Heart right ventricle (tissue), 16 donors: Measurements from ENCODE around the gene RFX1. TPM values are rescaled to one million over a fixed set of nuclear protein-coding genes. Genes with fewer than 3 reads are reported as not detected.

Experiments used
- ATAC-seq, 8 donors: fragments of 200-7000 bp; cut with Tn5 transposase; one replicate each; pipeline ENCODE4 v1.9.1; 2020; ENCODE audit warnings: mild to moderate bottlenecking in 8 of 8, moderate library complexity in 8 of 8, moderate number of reproducible peaks in 1 of 8
- DNase-seq, 2 donors: peaks; one replicate each; pipeline ENCODE4 v3.0.0-alpha.2; 2020
- H3K27ac ChIP-seq, 10 donors: fragments of 200-600 bp; sonication (generic) in 2 of 10; one replicate each; pipeline versions ENCODE4 v1.5.0 to v1.8.0; 2020 to 2022; ENCODE audit warnings: mild to moderate bottlenecking in 3 of 10
- H3K27me3 ChIP-seq, 7 donors: fragments of 200-600 bp; one replicate each; pipeline ENCODE4 v1.8.0; 2021 to 2022; ENCODE audit warnings: mild to moderate bottlenecking in 2 of 7
- H3K36me3 ChIP-seq, 9 donors: fragments of 200-600 bp; sonication (generic) in 1 of 9; one replicate each; pipeline versions ENCODE4 v1.5.0 to v1.8.0; 2020 to 2022; ENCODE audit warnings: mild to moderate bottlenecking in 2 of 9
- H3K4me1 ChIP-seq, 9 donors: fragments of 200-600 bp; sonication (generic) in 1 of 9; one replicate each; pipeline versions ENCODE4 v1.5.0 to v1.8.0; 2020 to 2022; ENCODE audit warnings: mild to moderate bottlenecking in 4 of 9
- H3K4me3 ChIP-seq, 10 donors: fragments of 200-600 bp; sonication (generic) in 2 of 10; one replicate each; pipeline versions ENCODE4 v1.5.0 to v1.8.0; 2020 to 2022; ENCODE audit warnings: mild to moderate bottlenecking in 7 of 10, moderate library complexity in 2 of 10
- H3K9me3 ChIP-seq, 11 donors: fragments of 200-600 bp in 10 of 11; sonication (generic) in 2 of 11; one replicate each; pipeline versions ENCODE4 v1.5.0 to v1.8.0; 2013 to 2022; ENCODE audit warnings: mild to moderate bottlenecking in 2 of 11, control low read depth in 1 of 11, moderate library complexity in 1 of 11
- WGBS, 2 donors: extraction: QIAGEN DNeasy Blood & Tissue Kit; methylation state at CpG; one replicate each; pipeline ENCODE4 v1.1.7; 2013; ENCODE audit warnings: inconsistent platforms in 1 of 2; 5-methylcytosine and 5-hydroxymethylcytosine counted together
- intact Hi-C, 10 donors: fragments of 100-400 bp; cut with DNase I; formaldehyde crosslinking; loops; one replicate each; pipeline versions ENCODE4 v1.11.1 to v1.14.2; 2022
- polyA plus RNA-seq, 2 donors: library from polyadenylated mRNA; stranded (reverse); fragments of 200-250 nt; gene quantifications; one replicate each; pipeline ENCODE4 v1.2.3, GENCODE V29; 2013
- total RNA-seq, 10 donors: library from RNA; stranded (reverse); fragmentation: NEBNext Ultra II Directional in 3 of 10; extraction: Animal tissue kit (Norgen Biotek cat#: 25700) in 3 of 10; gene quantifications; one replicate each; pipeline versions ENCODE4 v1.2.1 to v1.2.4, GENCODE V29; 2021 to 2023
- TF ChIP-seq, protein P1 (sequence below), 9 donors: fragments of 200-600 bp; sonication (generic) in 2 of 9; IDR thresholded peaks; one replicate each; pipeline versions ENCODE4 v1.5.0 to v1.8.0; 2021 to 2022; ENCODE audit warnings: antibody characterized with exemption in 9 of 9, mild to moderate bottlenecking in 5 of 9, moderate library complexity in 1 of 9
- donor health status: Arrhythmogenic right ventricular cardiomyopathy.
- donor health status: ischemic (EF 13 %, LVEDD 7.1; RV severe dilation, severe dysfunction).
- donor health status: healthy with polysubstance abuse.
- donor health status: DM: no; HTN: yes; CAD: no.
- donor health status: DM: no; HTN: no; CAD: no.
- donor health status: ischemic (EF 25% LVEDD 6.9; RV normal size, moderate dysfunction).
- donor health status: ischemic (EF 25% LVEDD 5.7; RV mildly dilated, moderate dysfunction).
- donor health status: healthy.
- donor health status: DM: yes; HTN: yes; CAD: no.
- donor health status: Ischemic cardiomyopathy.
- donor health status: ischemic (EF 35%, LVEDD 5.7; RV mildly dilated, moderate dysfunction).
- donor health status: nonischemic (EF 11% LVEDD 7.7; RV severe dilation, severe dysfunction).
- donor health status: DM: yes; HTN: yes; CAD: no.
- donor health status: PGD.
- donor health status: ischemic (EF 29% LVEDD 5.4; RV normal size, mild dysfunction).
- donor health status: nonischemic (EF 23%, LVEDD 6.1; RV moderate dilation, normal function).

Gene RFX1
- total and polyA plus RNA-seq, 12 donors = 2.7 to 15.8 (median 11.8) TPM

GRCh38 chr19:14000691-14001375, 5.3 kb downstream of the RFX1 start:
- intact Hi-C loops = loop anchor here in 2 of 10 donors (10.0 kb wide), 1 partner anchor 46 kb away; the partner anchor contains the start of gene DCAF15 (in 2 of the 2)
- H3K4me3 ChIP-seq = no peak overlapping the region
- 87 to 88% methylated on average over 13 of the region's 13 CpGs for WGBS, 2 donors
- TF ChIP-seq, protein P1, sequence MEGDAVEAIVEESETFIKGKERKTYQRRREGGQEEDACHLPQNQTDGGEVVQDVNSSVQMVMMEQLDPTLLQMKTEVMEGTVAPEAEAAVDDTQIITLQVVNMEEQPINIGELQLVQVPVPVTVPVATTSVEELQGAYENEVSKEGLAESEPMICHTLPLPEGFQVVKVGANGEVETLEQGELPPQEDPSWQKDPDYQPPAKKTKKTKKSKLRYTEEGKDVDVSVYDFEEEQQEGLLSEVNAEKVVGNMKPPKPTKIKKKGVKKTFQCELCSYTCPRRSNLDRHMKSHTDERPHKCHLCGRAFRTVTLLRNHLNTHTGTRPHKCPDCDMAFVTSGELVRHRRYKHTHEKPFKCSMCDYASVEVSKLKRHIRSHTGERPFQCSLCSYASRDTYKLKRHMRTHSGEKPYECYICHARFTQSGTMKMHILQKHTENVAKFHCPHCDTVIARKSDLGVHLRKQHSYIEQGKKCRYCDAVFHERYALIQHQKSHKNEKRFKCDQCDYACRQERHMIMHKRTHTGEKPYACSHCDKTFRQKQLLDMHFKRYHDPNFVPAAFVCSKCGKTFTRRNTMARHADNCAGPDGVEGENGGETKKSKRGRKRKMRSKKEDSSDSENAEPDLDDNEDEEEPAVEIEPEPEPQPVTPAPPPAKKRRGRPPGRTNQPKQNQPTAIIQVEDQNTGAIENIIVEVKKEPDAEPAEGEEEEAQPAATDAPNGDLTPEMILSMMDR (IDR thresholded peaks at IDR 0.05) = no peak
- no peaks in the 10 kb centered on the region for H3K27me3 ChIP-seq
- DNase-seq = no peak
- peaks cover 11 to 46% (median 34%) of the 10 kb centered on the region in 9 donors for H3K4me1 ChIP-seq
- H3K27ac ChIP-seq = no peak overlapping the region
- H3K36me3 ChIP-seq = peaks cover 0 to 26% (median 0%) of the 10 kb centered on the region in 9 donors
- ATAC-seq = no peak
- peaks cover 0 to 10% (median 7%) of the 10 kb centered on the region in 11 donors for H3K9me3 ChIP-seq

DNA sequence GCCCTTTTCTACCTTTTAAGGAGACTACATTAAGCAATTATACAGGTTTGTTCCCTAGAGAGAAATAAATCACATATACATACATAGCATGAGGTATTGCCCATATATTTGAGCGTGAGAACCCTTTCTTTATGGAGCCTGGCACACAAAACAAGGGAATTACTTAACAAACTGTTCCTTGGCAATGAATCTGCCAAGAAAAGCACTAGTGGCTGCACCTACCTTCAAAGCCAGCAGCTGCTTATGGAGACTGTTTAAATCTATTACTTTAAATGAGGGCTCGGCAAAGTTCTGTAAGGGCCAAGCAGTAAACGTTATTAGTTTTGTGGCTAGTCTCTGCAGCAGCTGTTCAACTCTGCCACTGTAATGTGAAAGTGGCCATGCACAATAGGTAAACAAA, 7.0 kb downstream of the RFX1 start:
- 98 to 100% methylated on average over 3 of the region's 3 CpGs for WGBS, 2 donors
- H3K4me1 ChIP-seq = peaks cover 14 to 42% (median 27%) of the 10 kb centered on the region in 9 donors
- TF ChIP-seq, protein P1 (IDR thresholded peaks at IDR 0.05) = no peak
- DNase-seq = no peak
- no peak for ATAC-seq
- no peaks in the 10 kb centered on the region for H3K27me3 ChIP-seq
- H3K27ac ChIP-seq = no peak overlapping the region
- H3K9me3 ChIP-seq = peaks cover 0 to 10% (median 7%) of the 10 kb centered on the region in 11 donors
- H3K4me3 ChIP-seq = no peak overlapping the region
- intact Hi-C loops = no loop called here
- H3K36me3 ChIP-seq = peaks cover 0 to 32% (median 0%) of the 10 kb centered on the region in 9 donors

DNA sequence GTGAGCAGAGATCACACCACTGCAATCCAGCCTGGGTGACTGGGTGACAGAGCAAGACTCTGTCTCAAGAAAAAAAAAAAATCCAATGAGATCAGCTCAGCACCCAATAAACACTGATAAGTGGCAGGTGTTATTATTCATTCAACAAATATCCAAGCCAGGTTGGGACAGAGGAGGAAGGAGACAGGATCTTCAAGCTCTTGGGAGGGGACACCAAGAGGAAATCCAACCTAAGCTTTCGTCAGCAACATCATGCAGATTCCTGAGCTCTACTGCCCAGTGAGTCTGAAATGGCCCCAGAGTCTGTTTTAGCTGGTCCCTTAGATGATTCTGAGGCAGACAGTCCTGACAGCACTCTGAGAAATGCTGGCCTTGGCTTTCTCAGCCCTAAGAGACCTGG, 7.7 kb downstream of the RFX1 start:
- H3K4me3 ChIP-seq = no peak overlapping the region
- H3K27me3 ChIP-seq = no peaks in the 10 kb centered on the region
- TF ChIP-seq, protein P1 (IDR thresholded peaks at IDR 0.05) = no peak
- intact Hi-C loops = no loop called here
- DNase-seq = no peak
- H3K9me3 ChIP-seq = peaks cover 0 to 10% (median 7%) of the 10 kb centered on the region in 11 donors
- no peak overlapping the region for H3K27ac ChIP-seq
- peaks cover 9 to 35% (median 22%) of the 10 kb centered on the region in 9 donors for H3K4me1 ChIP-seq
- ATAC-seq = no peak
- peaks cover 0 to 32% (median 0%) of the 10 kb centered on the region in 9 donors for H3K36me3 ChIP-seq
- WGBS, 2 donors = 94 to 100% methylated on average over 1 of the region's 1 CpG

GRCh38 chr19:13997631-13997962, 8.5 kb downstream of the RFX1 start:
- H3K4me3 ChIP-seq = no peak overlapping the region
- peaks cover 3 to 27% (median 14%) of the 10 kb centered on the region in 9 donors for H3K4me1 ChIP-seq
- peaks cover 0 to 10% (median 7%) of the 10 kb centered on the region in 11 donors for H3K9me3 ChIP-seq
- DNase-seq (no peak), ATAC-seq (no peak)
- peaks cover 0 to 39% (median 3%) of the 10 kb centered on the region in 9 donors for H3K36me3 ChIP-seq
- TF ChIP-seq, protein P1 (IDR thresholded peaks at IDR 0.05) = no peak
- 92 to 94% methylated on average over 6 of the region's 6 CpGs for WGBS, 2 donors
- H3K27ac ChIP-seq = no peak overlapping the region
- intact Hi-C loops = no loop called here
- no peaks in the 10 kb centered on the region for H3K27me3 ChIP-seq
